H1 (cell line): ENCODE data around the gene INSIG1. TPM values are rescaled to one million over a fixed set of nuclear protein-coding genes. Genes with fewer than 3 reads are reported as not detected.

ENCODE experiments used
- EP300 ChIP-seq, 2 experiments: IDR thresholded peaks; 1 replicate in 1 of 2; 2 replicates in 1 of 2; pipeline ENCODE4 v1.6.1; 2011 to 2012; ENCODE audit warnings: low read depth in 2 of 2, low read length in 2 of 2, mild to moderate bottlenecking in 2 of 2, borderline replicate concordance in 1 of 2, inconsistent platforms in 1 of 2, moderate library complexity in 1 of 2
- HDAC6 ChIP-seq: IDR thresholded peaks from one replicate; pipeline ENCODE4 v1.7.1; 2012; ENCODE audit warnings: low read depth, mild to moderate bottlenecking, inconsistent platforms, low read length, moderate library complexity
- polyA plus RNA-seq, 7 experiments: library from polyadenylated mRNA; depleted of rRNA in 3 of 7; stranded (reverse) in 5 of 7; unstranded in 2 of 7; fragments of >200 nt in 5 of 7; fragments of 200-250 nt in 2 of 7; gene quantifications; 1 replicate in 5 of 7; 2 replicates in 1 of 7; 4 replicates in 1 of 7; pipeline versions ENCODE4 v1.2.1 to v1.2.3, GENCODE V29; 2011 to 2013; ENCODE audit warnings: missing spikeins in 2 of 7, mixed read lengths in 2 of 7
- total RNA-seq: library from RNA; stranded (reverse); fragmentation: NEBNext Ultra II Directional; extraction: Animal tissue kit (Norgen Biotek cat#: 25700); gene quantifications from 2 replicates; pipeline ENCODE4 v1.2.1, GENCODE V29; 2021

The INSIG1 gene
- total and polyA plus RNA-seq, 2 of the 8 experiments (the other 6 are each of a cell fraction or from before 2014, with no cell fraction given): 40.0 to 58.4 TPM

GRCh38 chr7:155261031-155261985 lies 36.4 kb upstream of the INSIG1 start (continued):
- no peak for TF ChIP-seq EP300 (IDR thresholded peaks at IDR 0.05; ENCODE audit: borderline replicate concordance in 1 of 2, low read depth in 2 of 2, low read length in 2 of 2)
- TF ChIP-seq HDAC6: no peak
